Testis (tissue), 2 donors: ENCODE results near the gene ATP13A2.

Experiments used
- CTCF ChIP-seq, 3 experiments: fragments of 450-650 bp in 2 of 3; fragments of 200-600 bp in 1 of 3; sonication (generic) in 1 of 3; IDR thresholded peaks; one replicate each; pipeline ENCODE4 v1.5.1; 2016 to 2019; ENCODE audit warnings: antibody characterized with exemption in 3 of 3, mild to moderate bottlenecking in 2 of 3, moderate library complexity in 1 of 3
- POLR2A ChIP-seq: fragments of 450-650 bp; IDR thresholded peaks from one replicate; pipeline ENCODE4 v1.6.1; 2017; ENCODE audit warnings: antibody characterized with exemption, mild to moderate bottlenecking, moderate library complexity

GRCh38 chr1:17016317-17016661, 4.6 kb upstream of the ATP13A2 start:
- no peak for TF ChIP-seq CTCF (IDR thresholded peaks at IDR 0.05)
- TF ChIP-seq POLR2A, result no peak
